Central memory CD4-positive, alpha-beta T cell (primary cell): ENCODE data around the gene STAT1.
"Not testable (repeated sequence)": the region's sequence is repeated elsewhere in the genome, so short reads cannot be mapped to it uniquely, and the experiment has no call there.

Source experiments
- DNase-seq: peaks from one replicate; pipeline ENCODE4 v3.0.0; 2022

Gene STAT1

GRCh38 chr2:191006297-191006696 is 7.7 kb downstream of the STAT1 start:
- DNase-seq = no peak

- no peak for DNase-seq
These were observed 10.3 kb downstream of the STAT1 start for GRCh38 chr2:191003405-191004309.

- DNase-seq = no peak
These were observed 12.3 kb downstream of the STAT1 start for GRCh38 chr2:191001624-191002023.

- DNase-seq = no peak
These were observed 12.9 kb downstream of the STAT1 start for GRCh38 chr2:191001032-191001431.

- DNase-seq = no peak
These were observed 13.9 kb downstream of the STAT1 start for GRCh38 chr2:190999949-191000665.

GRCh38 chr2:190999058-190999457 is 14.9 kb downstream of the STAT1 start:
- DNase-seq = no peak

- DNase-seq = no peak
These were observed 16.4 kb downstream of the STAT1 start for GRCh38 chr2:190997526-190998113.

GRCh38 chr2:190996947-190997346 is 17.0 kb downstream of the STAT1 start:
- DNase-seq = no peak

GRCh38 chr2:190996338-190996946 is 17.5 kb downstream of the STAT1 start:
- DNase-seq = peak; percentile 32

GRCh38 chr2:190995315-190995714 is 18.7 kb downstream of the STAT1 start:
- not testable (repeated sequence) for DNase-seq

GRCh38 chr2:190994148-190994547 is 19.8 kb downstream of the STAT1 start:
- no peak for DNase-seq

- DNase-seq = no peak
These were observed 20.7 kb downstream of the STAT1 start for GRCh38 chr2:190993292-190993643.

GRCh38 chr2:190990132-190990531 is 23.8 kb downstream of the STAT1 start:
- DNase-seq = no peak

GRCh38 chr2:190988910-190989309 is 25.1 kb downstream of the STAT1 start:
- DNase-seq = no peak

GRCh38 chr2:190987938-190988337 is 26.0 kb downstream of the STAT1 start:
- DNase-seq = no peak

GRCh38 chr2:190987116-190987515 is 26.9 kb downstream of the STAT1 start:
- no peak for DNase-seq

GRCh38 chr2:190986221-190986953 is 27.6 kb downstream of the STAT1 start:
- no peak for DNase-seq

- no peak for DNase-seq
These were observed 29.4 kb downstream of the STAT1 start for GRCh38 chr2:190984595-190984994.

- DNase-seq = no peak
These were observed 31.5 kb downstream of the STAT1 start for GRCh38 chr2:190982262-190983034.

GRCh38 chr2:190981733-190982132 is 32.2 kb downstream of the STAT1 start:
- no peak for DNase-seq

- DNase-seq = no peak
These were observed 32.6 kb downstream of the STAT1 start for GRCh38 chr2:190981333-190981732.
